Colon (tissue), 2 donors: ENCODE results near the gene FOXP1.

Experiments
- FAIRE-seq: peaks from 2 replicates; lab custom pipeline; 2012; peaks lifted over from hg19 to GRCh38; lab: Jason Lieb, UNC
- donor health status: control.
- donor health status: control.

FOXP1 gene

DNA sequence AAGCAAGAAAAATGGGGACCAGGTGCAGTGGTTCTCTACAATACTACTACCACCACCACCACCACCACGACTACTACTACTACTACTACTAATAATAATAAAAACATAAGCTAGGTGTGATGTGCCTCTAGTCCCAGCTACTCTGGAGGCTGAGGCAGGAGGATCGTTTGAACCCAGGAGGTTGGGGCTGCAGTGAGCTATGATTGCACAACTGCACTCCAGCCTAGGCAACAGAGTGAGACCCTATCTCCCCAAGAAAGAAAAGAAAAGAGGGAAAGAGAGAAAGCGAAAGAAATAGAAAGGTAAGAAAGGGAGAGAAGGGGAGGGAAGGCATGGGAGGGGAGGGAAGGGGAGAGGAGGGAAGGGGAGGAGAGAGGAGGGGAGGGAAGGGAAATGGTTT lies 350.6 kb downstream of the FOXP1 start:
- FAIRE-seq = no peak

GRCh38 chr3:71232175-71232679 lies 351.3 kb downstream of the FOXP1 start:
- no peak for FAIRE-seq

DNA sequence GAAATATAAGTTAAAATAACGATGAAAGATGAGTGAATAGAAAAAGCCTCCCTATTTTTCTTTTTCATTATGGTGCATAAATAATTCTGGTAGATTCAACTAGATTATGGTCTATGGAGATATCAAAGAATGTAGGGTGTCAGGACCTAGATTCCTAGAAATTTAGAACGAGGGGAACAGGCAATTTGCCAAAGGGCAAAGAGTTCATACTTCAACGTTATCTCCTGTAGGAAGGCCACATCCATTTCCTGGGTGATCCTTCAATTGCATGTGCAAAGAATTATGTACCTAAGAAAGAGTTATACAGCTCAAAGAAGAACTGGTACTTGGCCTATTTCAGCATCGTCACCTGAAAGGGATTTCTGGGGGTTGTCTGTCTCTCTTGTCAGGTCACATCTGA lies 351.8 kb downstream of the FOXP1 start:
- no peak for FAIRE-seq

DNA sequence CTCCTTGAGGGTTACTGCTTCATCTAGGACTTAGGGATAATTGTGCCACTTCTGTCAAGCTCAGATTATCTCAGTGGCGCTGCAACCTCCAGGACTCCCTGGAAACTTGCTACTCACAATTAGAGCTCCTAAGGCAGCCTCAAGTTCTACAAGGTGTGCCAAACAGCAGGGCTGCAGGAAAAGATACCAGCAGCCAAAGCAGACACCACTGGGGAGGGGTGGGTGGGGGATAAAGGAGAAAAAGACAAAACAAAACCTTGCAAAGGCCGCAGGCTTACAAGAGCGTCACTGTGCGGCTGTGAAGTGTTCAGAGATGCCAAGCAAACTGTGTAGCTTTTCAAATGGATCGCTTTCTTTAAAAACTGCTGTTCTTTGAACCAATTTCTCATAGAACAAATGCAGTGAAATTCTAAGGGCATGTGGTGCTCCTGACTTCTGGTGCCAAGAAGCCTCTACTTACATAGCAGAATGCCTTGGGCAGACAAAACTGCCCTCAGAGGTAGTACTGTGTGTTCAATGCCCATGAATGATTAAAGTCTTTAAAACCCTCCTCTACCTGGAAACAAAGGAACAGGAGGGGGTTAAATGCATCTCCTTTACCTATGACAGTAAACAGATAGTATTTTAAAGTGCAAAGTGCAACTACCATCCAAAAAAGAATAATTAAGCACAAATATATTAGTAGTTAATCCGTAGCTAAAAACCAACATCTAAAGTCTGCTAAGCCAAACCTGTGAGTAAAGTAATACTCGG lies 353.4 kb downstream of the FOXP1 start:
- FAIRE-seq = no peak

GRCh38 chr3:71228156-71228866 lies 355.2 kb downstream of the FOXP1 start:
- no peak for FAIRE-seq

DNA sequence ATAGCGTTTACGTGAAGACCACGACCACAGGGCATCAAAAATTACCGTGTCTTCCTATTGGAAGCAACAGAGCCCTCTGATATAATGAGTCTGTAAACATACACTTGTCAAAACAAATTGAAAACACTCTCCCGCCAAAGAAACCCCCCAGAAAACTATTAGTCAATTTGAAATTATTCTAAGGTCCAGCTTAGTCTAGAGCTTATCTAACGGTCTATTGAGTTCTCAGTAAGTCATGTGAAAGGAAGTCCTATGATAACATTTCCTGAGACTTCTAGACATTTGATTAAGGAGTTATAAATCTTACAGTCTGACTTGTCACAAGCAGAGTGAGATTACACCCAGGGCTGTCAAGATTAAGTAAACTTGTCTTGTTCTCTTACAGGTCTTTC lies 356.3 kb downstream of the FOXP1 start:
- FAIRE-seq = no peak

DNA sequence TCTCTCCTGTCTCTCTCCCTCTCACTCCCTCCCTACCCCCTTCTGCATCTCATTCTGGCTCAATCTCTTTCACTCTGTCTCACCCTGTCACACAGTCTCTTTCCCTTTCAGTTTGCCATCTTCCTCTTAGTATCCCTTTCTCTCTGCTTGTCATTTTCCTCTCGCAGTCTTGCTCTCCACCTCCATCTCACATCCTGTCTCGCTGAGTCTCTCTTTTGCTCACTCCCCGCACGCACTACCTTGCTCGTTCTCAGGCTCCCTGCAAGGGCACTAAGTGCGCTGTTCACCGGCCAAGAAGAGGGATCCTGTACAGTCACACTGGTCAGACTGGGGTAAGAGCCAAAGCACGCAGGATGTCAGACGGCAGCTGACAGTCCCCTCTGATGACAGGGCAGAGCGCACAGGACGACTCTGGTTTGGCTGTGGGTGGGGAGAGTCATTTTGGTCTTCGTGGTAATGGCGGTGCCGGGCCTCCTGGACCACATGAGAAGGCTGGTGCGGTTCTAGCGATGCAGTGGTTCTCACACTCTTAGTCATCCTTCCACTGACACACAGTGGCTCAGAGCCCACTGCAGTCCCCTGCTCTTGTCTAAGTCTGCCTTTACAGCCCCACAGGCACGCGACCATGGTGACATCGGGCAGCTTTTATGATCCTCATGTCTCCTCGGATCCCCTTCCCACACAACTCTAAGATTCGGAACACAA lies 356.8 kb downstream of the FOXP1 start:
- FAIRE-seq = no peak

DNA sequence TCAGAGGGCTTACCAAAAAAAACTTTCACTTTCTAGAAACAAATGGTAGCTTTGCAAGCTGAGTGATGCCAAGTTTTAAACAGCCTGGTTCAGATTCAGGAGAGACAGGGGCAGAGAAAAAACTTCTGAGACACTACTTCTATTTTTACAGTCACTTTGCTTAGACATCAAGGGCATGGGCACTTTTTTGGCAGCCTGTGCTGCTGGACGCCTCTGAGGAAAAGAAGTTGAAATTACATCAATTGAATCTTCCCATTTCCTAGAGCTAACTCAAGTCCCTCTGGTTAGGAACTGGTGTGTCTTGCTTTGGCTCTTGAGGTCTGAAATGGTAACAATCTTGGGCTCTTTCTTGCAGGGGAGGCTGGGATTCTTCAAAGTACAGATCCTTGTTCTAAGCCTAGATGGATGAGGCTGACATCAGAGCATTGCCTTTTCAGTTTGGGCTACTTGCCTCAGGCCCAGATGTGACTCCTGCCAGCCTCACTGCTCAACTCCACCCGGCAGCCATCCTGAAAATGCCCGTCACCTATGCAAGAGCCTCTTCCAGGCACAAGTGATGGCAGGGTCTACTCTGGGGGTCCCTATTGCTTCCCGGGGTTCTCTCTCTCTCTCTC lies 357.5 kb downstream of the FOXP1 start:
- no peak for FAIRE-seq

GRCh38 chr3:71225002-71225684 lies 358.4 kb downstream of the FOXP1 start:
- no peak for FAIRE-seq

DNA sequence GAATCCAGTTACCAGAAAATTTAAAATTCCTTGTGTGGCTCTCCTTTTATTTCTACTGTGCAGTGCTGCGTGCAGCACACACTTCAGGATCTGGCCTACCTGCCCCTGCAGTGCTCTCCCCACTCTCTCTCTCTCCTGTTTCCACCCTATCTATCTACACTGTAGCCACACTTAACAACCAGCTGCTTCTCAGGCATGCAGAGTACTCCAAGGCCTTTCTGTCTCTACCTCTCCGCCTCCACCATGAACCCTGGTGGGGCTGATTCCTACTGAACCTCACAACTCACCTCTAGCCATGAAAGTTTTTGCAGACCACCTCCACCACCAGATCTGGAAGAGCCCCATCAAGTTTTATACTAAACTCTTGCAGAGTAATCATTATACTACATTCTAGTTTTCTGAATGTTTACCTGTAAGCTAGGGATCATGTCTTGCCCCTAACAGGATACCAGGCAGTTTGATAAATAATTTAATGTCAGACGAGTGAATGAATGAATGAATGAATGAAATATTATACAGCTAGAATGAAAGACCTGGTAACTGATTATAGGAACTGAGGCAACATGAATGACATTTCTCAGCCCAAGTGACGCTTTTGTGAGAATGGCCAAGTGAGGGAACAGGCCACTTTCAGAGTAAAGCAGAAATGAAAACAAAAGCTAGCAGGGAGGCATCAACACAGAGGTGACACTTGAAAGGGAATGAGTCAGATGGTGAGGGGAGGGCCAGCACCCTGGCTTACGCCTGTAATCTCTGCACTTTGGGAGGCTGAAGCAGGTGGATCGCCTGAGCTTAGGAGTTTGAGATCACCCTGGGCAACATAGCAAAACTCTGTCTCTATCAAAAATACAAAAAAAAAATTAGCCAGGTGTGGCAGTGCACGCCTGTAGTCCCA lies 363.5 kb downstream of the FOXP1 start:
- FAIRE-seq = no peak

GRCh38 chr3:71218508-71218907 lies 365.0 kb downstream of the FOXP1 start:
- FAIRE-seq = no peak

DNA sequence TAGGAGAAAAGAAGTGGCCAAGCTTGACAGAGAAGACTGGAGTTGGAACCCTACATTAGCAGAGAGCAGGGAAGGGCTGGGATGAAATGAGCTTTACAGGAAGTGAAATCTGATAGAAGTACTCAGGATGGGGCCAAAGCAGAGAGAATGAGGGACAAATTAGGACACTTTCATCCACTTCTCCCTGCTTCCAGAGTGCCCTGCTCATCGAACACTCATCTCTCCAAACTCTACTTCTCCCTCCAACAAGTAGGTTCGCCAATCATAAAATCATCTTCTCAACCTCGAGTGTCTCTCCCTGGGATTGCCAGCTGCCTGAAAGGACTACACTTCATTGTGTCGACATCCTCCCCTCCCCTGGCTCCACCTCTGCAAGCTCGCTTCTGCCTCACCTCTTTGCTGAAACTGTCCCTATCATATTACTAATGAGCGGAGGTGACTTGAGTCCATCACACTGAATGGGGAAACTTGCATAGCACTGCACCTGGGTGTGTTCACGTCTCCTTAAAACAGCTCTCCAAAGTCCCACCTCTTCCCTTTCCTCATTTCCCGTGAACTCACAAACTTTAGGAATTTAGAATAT lies 365.8 kb downstream of the FOXP1 start:
- FAIRE-seq = no peak

GRCh38 chr3:71215351-71215750 lies 368.2 kb downstream of the FOXP1 start:
- FAIRE-seq = no peak

DNA sequence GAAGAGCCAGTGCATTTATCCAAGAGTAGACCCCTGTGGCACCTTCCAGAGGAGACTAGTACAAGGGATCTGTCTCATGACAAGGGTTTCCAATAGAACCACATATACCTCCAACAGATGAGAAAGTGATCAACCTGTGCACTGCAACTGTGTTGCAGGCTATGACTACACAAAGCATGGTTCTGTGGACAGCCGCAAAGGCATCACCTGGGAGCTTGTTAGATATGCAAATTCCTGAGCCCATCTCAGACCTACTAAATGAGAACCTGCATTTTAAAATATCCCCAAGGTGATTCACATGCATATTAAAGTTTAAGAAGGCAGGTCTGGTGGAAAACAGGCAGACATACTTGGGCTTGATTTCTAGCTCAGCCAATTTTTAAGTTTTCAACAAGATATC lies 368.7 kb downstream of the FOXP1 start:
- FAIRE-seq = no peak

DNA sequence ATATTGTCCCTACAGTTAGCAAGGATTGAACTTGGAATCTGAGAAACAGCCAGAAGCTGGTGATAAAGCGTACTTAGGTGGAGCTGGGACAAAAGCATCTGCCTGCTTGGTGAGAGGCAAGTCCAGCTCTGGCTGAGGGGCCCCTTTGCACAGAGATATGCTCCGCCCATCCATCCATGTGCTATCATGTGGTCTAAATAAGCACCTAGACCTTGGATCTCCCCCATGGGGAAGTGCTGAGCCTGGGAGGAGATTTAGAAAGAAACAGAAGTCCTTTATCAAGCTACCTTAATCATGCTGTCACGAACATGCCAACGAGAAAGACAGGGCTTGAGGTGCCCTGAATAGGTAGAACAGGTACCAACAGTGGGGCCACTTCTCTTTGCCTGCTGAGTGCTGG lies 369.5 kb downstream of the FOXP1 start:
- FAIRE-seq = no peak

- FAIRE-seq = no peak
Measured at GRCh38 chr3:71211083-71211482, 372.4 kb downstream of the FOXP1 start.

GRCh38 chr3:71210257-71211007 lies 373.1 kb downstream of the FOXP1 start:
- FAIRE-seq = no peak

GRCh38 chr3:71208211-71209095 lies 375.1 kb downstream of the FOXP1 start:
- FAIRE-seq = no peak

- FAIRE-seq = no peak
Measured at GRCh38 chr3:71207632-71208031, 375.9 kb downstream of the FOXP1 start.
